K562 (cell line): ENCODE data around the gene TAF10. TPM values are rescaled to one million over a fixed set of nuclear protein-coding genes. Genes with fewer than 3 reads are reported as not detected.

ENCODE experiments used
- ASH1L ChIP-seq: fragments of 450-650 bp; IDR thresholded peaks from 2 replicates; pipeline ENCODE4 v1.6.1; 2018; ENCODE audit warnings: borderline replicate concordance, mild to moderate bottlenecking, low read depth; ENCODE audit not compliant: partially characterized antibody
- DPF2 ChIP-seq: fragments of 450-650 bp; IDR thresholded peaks from 2 replicates; pipeline ENCODE4 v1.6.1; 2016
- ETV1 ChIP-seq: fragments of 450-650 bp; conservative IDR thresholded peaks from 2 replicates; pipeline ENCODE4 v1.6.1; 2016; ENCODE audit warnings: missing genetic modification characterization, control low read depth, low read depth, missing compliant biosample characterization
- FUS ChIP-seq: fragments of 200-400 bp; formaldehyde crosslinking; optimal IDR thresholded peaks from 2 replicates; pipeline ENCODE3; 2017; ENCODE audit warnings: low read depth, low read length
- HEY1 ChIP-seq: fragments of 250-450 bp; sonication (Bioruptor Pico); IDR thresholded peaks from 2 replicates; pipeline ENCODE4 v1.5.0; 2020; ENCODE audit warnings: mild to moderate bottlenecking, moderate library complexity, borderline replicate concordance
- JUNB ChIP-seq: fragments of 450-650 bp; formaldehyde crosslinking; conservative IDR thresholded peaks from 2 replicates; pipeline ENCODE4 v1.4.0; 2020; ENCODE audit warnings: mild to moderate bottlenecking
- MCM5 ChIP-seq: fragments of 450-650 bp; IDR thresholded peaks from 2 replicates; pipeline ENCODE4 v1.6.1; 2016; ENCODE audit warnings: low read depth
- POLR2AphosphoS2 ChIP-seq: IDR thresholded peaks from 2 replicates; pipeline ENCODE4 v1.6.1; 2012; ENCODE audit warnings: low read length, improper control_type of control experiment
- PTTG1 ChIP-seq: fragments of 450-650 bp; IDR thresholded peaks from 2 replicates; pipeline ENCODE4 v1.6.1; 2016; ENCODE audit warnings: low read depth, mild to moderate bottlenecking, missing genetic modification characterization, missing compliant biosample characterization
- ZBTB7A ChIP-seq: IDR thresholded peaks from 2 replicates; pipeline ENCODE4 v1.6.1; 2011; ENCODE audit warnings: low read depth, mild to moderate bottlenecking, low read length, moderate library complexity, borderline replicate concordance; ENCODE audit not compliant: control insufficient read depth
- ZNF347 ChIP-seq: fragments of 450-650 bp; formaldehyde crosslinking; IDR thresholded peaks from 2 replicates; pipeline ENCODE4 v1.4.0; 2020; ENCODE audit warnings: low read depth, mild to moderate bottlenecking, moderate library complexity
- polyA plus RNA-seq, 8 experiments: library from polyadenylated mRNA; depleted of rRNA in 4 of 8; stranded (reverse) in 5 of 8; unstranded in 3 of 8; fragments of >200 nt; fragmentation: Nextera tagmentation in 2 of 8; fragmentation: Illumina TruSeq in 1 of 8; extraction: Ambion mirVana in 2 of 8; extraction: Trizol in 1 of 8; gene quantifications; 2 replicates each; pipeline versions ENCODE4 v1.2.1 to v1.2.3, GENCODE V29; 2011 to 2014; ENCODE audit warnings: inconsistent platforms in 1 of 8, missing spikeins in 1 of 8
- total RNA-seq, 7 experiments: library from RNA; depleted of rRNA in 6 of 7; stranded (reverse); fragments of >200 nt in 6 of 7; fragmentation: Illumina TruSeq in 2 of 7; extraction: Trizol in 2 of 7; gene quantifications; 2 replicates each; pipeline versions ENCODE4 v1.2.1 to v1.2.3, GENCODE V29; 2011 to 2021; ENCODE audit warnings: low replicate concordance in 1 of 7
- TF ChIP-seq, protein P1 (sequence below): fragments of 450-650 bp; IDR thresholded peaks from 2 replicates; pipeline ENCODE4 v1.6.1; 2016; ENCODE audit warnings: low read depth
- TF ChIP-seq, protein P2 (sequence below): fragments of 250-450 bp; sonication (Bioruptor Pico); IDR thresholded peaks from 2 replicates; pipeline ENCODE4 v1.4.0; 2020; ENCODE audit warnings: mild to moderate bottlenecking, moderate library complexity, borderline replicate concordance
- TF ChIP-seq, protein P3 (sequence below): sonication (generic); formaldehyde crosslinking; IDR thresholded peaks from 2 replicates; pipeline ENCODE4 v1.8.0; 2022; ENCODE audit warnings: mild to moderate bottlenecking, missing genetic modification reagents
- TF ChIP-seq, protein P4 (sequence below): fragments of 450-650 bp; IDR thresholded peaks from 2 replicates; pipeline ENCODE4 v1.6.1; 2016; ENCODE audit warnings: antibody characterized with exemption

TAF10 gene
- total and polyA plus RNA-seq, 9 of the 15 experiments (the other 6 are each of a cell fraction or from before 2014, with no cell fraction given): 19.5 to 197 (median 121) TPM

DNA sequence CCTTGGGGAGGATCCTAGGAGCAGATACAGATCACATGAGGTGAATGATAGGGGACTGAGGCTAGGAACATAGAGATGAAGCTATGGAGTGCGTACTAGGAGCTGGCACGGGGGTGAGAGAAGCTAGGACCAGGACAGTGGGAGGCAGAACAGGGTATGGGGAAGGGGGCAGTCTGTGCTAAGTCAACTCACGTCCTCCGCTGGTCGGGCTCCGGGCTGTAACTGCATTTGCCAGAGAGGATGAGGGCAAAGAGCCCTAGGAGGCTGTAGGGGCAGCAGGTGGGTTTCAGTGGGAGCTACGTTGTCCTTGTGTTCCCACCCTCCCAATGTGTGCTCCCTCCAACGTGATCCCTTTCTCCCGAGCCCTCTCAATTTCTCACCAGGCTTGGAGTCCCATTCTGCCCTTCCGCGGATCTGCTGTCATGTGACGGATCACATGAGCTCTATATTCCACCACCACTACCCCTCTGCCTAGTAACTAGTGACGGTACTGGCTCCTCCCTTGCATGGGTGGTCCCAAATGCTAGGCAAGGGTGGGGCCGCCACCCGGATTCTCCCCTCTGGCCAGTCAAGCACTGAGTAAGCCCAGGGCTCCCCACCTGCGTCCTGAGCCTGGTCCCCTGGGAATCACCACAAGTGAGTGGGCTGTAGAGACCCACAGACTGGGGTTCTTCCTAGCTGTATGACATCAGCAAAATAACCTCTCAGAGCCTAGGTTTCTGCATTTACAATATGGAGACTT, 7.2 kb upstream of the TAF10 start, which contains the start of gene TPP1 (continued):
- TF ChIP-seq JUNB (CRISPR knock-in tag) (no peak), POLR2AphosphoS2 (no peak), ETV1 (tag) (no peak), DPF2 (no peak), HEY1 (CRISPR knock-in tag) (no peak), PTTG1 (tag) (no peak), MCM5 (no peak), ZBTB7A (peak; percentile 71; the same call in 1 of the 2 replicates), FUS (no peak), ZNF347 (CRISPR knock-in tag) (no peak), ASH1L (no peak)
- TF ChIP-seq, protein P1, sequence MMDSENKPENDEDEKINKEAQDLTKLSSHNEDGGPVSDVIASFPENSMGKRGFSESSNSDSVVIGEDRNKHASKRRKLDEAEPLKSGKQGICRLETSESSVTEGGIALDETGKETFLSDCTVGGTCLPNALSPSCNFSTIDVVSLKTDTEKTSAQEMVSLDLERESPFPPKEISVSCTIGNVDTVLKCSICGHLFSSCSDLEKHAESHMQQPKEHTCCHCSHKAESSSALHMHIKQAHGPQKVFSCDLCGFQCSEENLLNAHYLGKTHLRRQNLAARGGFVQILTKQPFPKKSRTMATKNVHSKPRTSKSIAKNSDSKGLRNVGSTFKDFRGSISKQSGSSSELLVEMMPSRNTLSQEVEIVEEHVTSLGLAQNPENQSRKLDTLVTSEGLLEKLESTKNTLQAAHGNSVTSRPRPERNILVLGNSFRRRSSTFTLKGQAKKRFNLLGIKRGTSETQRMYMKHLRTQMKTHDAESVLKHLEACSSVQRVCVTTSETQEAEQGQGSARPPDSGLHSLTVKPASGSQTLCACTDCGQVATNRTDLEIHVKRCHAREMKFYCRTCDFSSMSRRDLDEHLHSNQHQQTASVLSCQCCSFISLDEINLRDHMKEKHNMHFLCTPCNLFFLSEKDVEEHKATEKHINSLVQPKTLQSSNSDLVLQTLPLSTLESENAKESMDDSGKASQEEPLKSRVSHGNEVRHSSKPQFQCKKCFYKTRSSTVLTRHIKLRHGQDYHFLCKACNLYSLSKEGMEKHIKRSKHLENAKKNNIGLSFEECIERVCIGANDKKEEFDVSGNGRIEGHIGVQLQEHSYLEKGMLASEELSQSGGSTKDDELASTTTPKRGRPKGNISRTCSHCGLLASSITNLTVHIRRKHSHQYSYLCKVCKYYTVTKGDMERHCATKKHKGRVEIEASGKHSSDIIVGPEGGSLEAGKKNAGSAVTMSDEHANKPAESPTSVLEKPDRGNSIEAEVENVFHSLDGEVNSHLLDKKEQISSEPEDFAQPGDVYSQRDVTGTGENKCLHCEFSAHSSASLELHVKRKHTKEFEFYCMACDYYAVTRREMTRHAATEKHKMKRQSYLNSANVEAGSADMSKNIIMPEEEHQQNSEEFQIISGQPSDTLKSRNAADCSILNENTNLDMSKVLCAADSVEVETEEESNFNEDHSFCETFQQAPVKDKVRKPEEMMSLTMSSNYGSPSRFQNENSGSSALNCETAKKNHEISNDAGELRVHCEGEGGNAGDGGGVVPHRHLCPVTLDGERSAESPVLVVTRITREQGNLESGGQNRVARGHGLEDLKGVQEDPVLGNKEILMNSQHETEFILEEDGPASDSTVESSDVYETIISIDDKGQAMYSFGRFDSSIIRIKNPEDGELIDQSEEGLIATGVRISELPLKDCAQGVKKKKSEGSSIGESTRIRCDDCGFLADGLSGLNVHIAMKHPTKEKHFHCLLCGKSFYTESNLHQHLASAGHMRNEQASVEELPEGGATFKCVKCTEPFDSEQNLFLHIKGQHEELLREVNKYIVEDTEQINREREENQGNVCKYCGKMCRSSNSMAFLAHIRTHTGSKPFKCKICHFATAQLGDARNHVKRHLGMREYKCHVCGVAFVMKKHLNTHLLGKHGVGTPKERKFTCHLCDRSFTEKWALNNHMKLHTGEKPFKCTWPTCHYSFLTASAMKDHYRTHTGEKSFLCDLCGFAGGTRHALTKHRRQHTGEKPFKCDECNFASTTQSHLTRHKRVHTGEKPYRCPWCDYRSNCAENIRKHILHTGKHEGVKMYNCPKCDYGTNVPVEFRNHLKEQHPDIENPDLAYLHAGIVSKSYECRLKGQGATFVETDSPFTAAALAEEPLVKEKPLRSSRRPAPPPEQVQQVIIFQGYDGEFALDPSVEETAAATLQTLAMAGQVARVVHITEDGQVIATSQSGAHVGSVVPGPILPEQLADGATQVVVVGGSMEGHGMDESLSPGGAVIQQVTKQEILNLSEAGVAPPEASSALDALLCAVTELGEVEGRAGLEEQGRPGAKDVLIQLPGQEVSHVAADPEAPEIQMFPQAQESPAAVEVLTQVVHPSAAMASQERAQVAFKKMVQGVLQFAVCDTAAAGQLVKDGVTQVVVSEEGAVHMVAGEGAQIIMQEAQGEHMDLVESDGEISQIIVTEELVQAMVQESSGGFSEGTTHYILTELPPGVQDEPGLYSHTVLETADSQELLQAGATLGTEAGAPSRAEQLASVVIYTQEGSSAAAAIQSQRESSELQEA: no peak
- TF ChIP-seq, protein P2, sequence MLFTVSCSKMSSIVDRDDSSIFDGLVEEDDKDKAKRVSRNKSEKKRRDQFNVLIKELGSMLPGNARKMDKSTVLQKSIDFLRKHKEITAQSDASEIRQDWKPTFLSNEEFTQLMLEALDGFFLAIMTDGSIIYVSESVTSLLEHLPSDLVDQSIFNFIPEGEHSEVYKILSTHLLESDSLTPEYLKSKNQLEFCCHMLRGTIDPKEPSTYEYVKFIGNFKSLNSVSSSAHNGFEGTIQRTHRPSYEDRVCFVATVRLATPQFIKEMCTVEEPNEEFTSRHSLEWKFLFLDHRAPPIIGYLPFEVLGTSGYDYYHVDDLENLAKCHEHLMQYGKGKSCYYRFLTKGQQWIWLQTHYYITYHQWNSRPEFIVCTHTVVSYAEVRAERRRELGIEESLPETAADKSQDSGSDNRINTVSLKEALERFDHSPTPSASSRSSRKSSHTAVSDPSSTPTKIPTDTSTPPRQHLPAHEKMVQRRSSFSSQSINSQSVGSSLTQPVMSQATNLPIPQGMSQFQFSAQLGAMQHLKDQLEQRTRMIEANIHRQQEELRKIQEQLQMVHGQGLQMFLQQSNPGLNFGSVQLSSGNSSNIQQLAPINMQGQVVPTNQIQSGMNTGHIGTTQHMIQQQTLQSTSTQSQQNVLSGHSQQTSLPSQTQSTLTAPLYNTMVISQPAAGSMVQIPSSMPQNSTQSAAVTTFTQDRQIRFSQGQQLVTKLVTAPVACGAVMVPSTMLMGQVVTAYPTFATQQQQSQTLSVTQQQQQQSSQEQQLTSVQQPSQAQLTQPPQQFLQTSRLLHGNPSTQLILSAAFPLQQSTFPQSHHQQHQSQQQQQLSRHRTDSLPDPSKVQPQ (CRISPR knock-in tag): no peak
- TF ChIP-seq, protein P3, sequence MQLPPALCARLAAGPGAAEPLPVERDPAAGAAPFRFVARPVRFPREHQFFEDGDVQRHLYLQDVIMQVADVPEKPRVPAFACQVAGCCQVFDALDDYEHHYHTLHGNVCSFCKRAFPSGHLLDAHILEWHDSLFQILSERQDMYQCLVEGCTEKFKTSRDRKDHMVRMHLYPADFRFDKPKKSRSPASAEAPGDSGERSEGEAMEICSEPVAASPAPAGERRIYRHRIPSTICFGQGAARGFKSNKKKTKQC: no peak; the same call in 1 of the 2 replicates
- TF ChIP-seq, protein P4, sequence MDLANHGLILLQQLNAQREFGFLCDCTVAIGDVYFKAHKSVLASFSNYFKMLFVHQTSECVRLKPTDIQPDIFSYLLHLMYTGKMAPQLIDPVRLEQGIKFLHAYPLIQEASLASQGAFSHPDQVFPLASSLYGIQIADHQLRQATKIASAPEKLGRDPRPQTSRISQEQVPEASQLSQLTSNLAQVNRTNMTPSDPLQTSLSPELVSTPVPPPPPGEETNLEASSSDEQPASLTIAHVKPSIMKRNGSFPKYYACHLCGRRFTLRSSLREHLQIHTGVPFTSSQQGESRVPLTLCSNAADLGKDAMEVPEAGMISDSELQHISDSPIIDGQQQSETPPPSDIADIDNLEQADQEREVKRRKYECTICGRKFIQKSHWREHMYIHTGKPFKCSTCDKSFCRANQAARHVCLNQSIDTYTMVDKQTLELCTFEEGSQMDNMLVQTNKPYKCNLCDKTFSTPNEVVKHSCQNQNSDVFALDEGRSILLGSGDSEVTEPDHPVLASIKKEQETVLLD: no peak; the same call in 1 of the 2 replicates
